Loucy (cell line): ENCODE measurements around the gene CFAP119.

Experiments
- H2AFZ ChIP-seq: fragments of 200-600 bp; sonication (generic); 2 replicates; pipeline ENCODE4 v1.6.0; 2016; ENCODE audit warnings: antibody characterized with exemption, mild to moderate bottlenecking, low read length, moderate library complexity
- H3F3A ChIP-seq: fragments of 200-600 bp; 2 replicates; pipeline ENCODE4 v1.6.0; 2016; ENCODE audit warnings: antibody characterized with exemption, low read depth, mild to moderate bottlenecking
- H3K27me3 ChIP-seq: fragments of 200-600 bp; sonication (generic); 2 replicates; pipeline ENCODE4 v1.6.1; 2014; ENCODE audit warnings: low read length, mild to moderate bottlenecking; ENCODE audit not compliant: insufficient read depth, poor library complexity, severe bottlenecking
- H3K36me3 ChIP-seq: fragments of 200-600 bp; sonication (generic); 2 replicates; pipeline ENCODE4 v1.6.1; 2016; ENCODE audit warnings: low read length; ENCODE audit not compliant: insufficient read depth
- H3K4me1 ChIP-seq: fragments of 200-600 bp; sonication (generic); 2 replicates; pipeline ENCODE4 v1.5.1; 2014; ENCODE audit warnings: low read length, mild to moderate bottlenecking; ENCODE audit not compliant: insufficient read depth, poor library complexity, severe bottlenecking
- H3K4me2 ChIP-seq: fragments of 200-600 bp; sonication (generic); 2 replicates; pipeline ENCODE4 v1.6.0; 2014; ENCODE audit warnings: antibody characterized with exemption, low read length, low read depth, mild to moderate bottlenecking; ENCODE audit not compliant: poor library complexity, severe bottlenecking
- H3K4me3 ChIP-seq: fragments of 200-600 bp; sonication (generic); 2 replicates; pipeline ENCODE4 v1.5.1; 2014; ENCODE audit warnings: low read length, mild to moderate bottlenecking, mixed read lengths; ENCODE audit not compliant: poor library complexity, severe bottlenecking
- H3K79me2 ChIP-seq: fragments of 200-600 bp; sonication (generic); 2 replicates; pipeline ENCODE4 v1.6.1; 2014; ENCODE audit warnings: low read length; ENCODE audit not compliant: insufficient read depth
- H3K9ac ChIP-seq: fragments of 200-600 bp; sonication (generic); 2 replicates; pipeline ENCODE4 v1.6.0; 2014; ENCODE audit warnings: mild to moderate bottlenecking, low read depth, low read length, moderate library complexity; ENCODE audit not compliant: poor library complexity, severe bottlenecking
- H3K9me2 ChIP-seq: fragments of 200-600 bp; sonication (generic); replicated peaks from 2 replicates; pipeline ENCODE4 v1.6.1; 2016; ENCODE audit warnings: low read depth, low read length, mixed read lengths
- H3K9me3 ChIP-seq: fragments of 200-600 bp; sonication (generic); 2 replicates; pipeline ENCODE4 v1.6.1; 2014; ENCODE audit warnings: mild to moderate bottlenecking, antibody characterized with exemption, low read length, low read depth; ENCODE audit not compliant: insufficient read depth
- H4K20me1 ChIP-seq: fragments of 200-600 bp; sonication (generic); 2 replicates; pipeline ENCODE4 v1.6.0; 2014; ENCODE audit warnings: antibody characterized with exemption, low read length, mild to moderate bottlenecking; ENCODE audit not compliant: insufficient read depth, poor library complexity, severe bottlenecking
- CTCF ChIP-seq: fragments of 200-600 bp; sonication (generic); conservative IDR thresholded peaks from 2 replicates; pipeline ENCODE4 v1.5.1; 2014; ENCODE audit warnings: mild to moderate bottlenecking, antibody characterized with exemption, low read length
- EZH2phosphoT487 ChIP-seq: fragments of 200-600 bp; IDR thresholded peaks from 2 replicates; pipeline ENCODE4 v1.6.1; 2018; ENCODE audit warnings: antibody characterized with exemption, mild to moderate bottlenecking, moderate library complexity, borderline replicate concordance

Gene CFAP119

GRCh38 chr16:30741461-30741914 lies 20.4 kb downstream of the CFAP119 start:
- Histone ChIP-seq H3K9ac (no peak overlapping the region), H3K36me3 (peaks cover 25% of the 10 kb centered on the region; the same call in 1 of the 2 replicates), H3K9me3 (no peaks in the 10 kb centered on the region), H3F3A (no peaks in the 10 kb centered on the region), H3K4me2 (no peak overlapping the region), H4K20me1 (no peaks in the 10 kb centered on the region), H3K79me2 (no peaks in the 10 kb centered on the region), H3K4me3 (no peak overlapping the region), H3K4me1 (no peaks in the 10 kb centered on the region), H2AFZ (no peak overlapping the region), H3K27me3 (no peaks in the 10 kb centered on the region), H3K9me2 (no peaks in the 10 kb centered on the region)
- TF ChIP-seq EZH2phosphoT487 (no peak), CTCF (no peak)

- Histone ChIP-seq H3K9me3 (no peaks in the 10 kb centered on the region), H2AFZ (no peak overlapping the region), H3K36me3 (peaks cover 34% of the 10 kb centered on the region; the same call in 1 of the 2 replicates), H3K27me3 (no peaks in the 10 kb centered on the region), H4K20me1 (no peaks in the 10 kb centered on the region), H3K9me2 (no peaks in the 10 kb centered on the region), H3K79me2 (no peaks in the 10 kb centered on the region), H3K4me2 (no peak overlapping the region), H3F3A (no peaks in the 10 kb centered on the region), H3K4me1 (no peaks in the 10 kb centered on the region), H3K4me3 (no peak overlapping the region), H3K9ac (no peak overlapping the region)
- TF ChIP-seq EZH2phosphoT487 (no peak), CTCF (no peak)
Measured at GRCh38 chr16:30740364-30741251, 21.3 kb downstream of the CFAP119 start.

GRCh38 chr16:30738984-30739951 lies 22.6 kb downstream of the CFAP119 start:
- no peaks in the 10 kb centered on the region for H3K79me2 ChIP-seq
- no peak overlapping the region for H2AFZ ChIP-seq
- H3F3A ChIP-seq = no peaks in the 10 kb centered on the region
- no peak overlapping the region for H3K4me3 ChIP-seq
- H3K4me1 ChIP-seq = no peaks in the 10 kb centered on the region
- no peak overlapping the region for H3K9ac ChIP-seq
- peaks cover 44% of the 10 kb centered on the region; the same call in 1 of the 2 replicates for H3K36me3 ChIP-seq
- no peaks in the 10 kb centered on the region for H3K9me2 ChIP-seq
- H4K20me1 ChIP-seq = no peaks in the 10 kb centered on the region
- no peaks in the 10 kb centered on the region for H3K9me3 ChIP-seq
- no peak overlapping the region for H3K4me2 ChIP-seq
- H3K27me3 ChIP-seq = no peaks in the 10 kb centered on the region
- TF ChIP-seq CTCF (no peak), EZH2phosphoT487 (no peak)
